ENCODE measurements around the gene GADD45GIP1. TPM values are rescaled to one million over a fixed set of nuclear protein-coding genes. Genes with fewer than 3 reads are reported as not detected.

GADD45GIP1 gene
- polyA plus RNA-seq, 1 of the 3 experiments (the other 2 are of a cell fraction): 91.8 TPM

DNA sequence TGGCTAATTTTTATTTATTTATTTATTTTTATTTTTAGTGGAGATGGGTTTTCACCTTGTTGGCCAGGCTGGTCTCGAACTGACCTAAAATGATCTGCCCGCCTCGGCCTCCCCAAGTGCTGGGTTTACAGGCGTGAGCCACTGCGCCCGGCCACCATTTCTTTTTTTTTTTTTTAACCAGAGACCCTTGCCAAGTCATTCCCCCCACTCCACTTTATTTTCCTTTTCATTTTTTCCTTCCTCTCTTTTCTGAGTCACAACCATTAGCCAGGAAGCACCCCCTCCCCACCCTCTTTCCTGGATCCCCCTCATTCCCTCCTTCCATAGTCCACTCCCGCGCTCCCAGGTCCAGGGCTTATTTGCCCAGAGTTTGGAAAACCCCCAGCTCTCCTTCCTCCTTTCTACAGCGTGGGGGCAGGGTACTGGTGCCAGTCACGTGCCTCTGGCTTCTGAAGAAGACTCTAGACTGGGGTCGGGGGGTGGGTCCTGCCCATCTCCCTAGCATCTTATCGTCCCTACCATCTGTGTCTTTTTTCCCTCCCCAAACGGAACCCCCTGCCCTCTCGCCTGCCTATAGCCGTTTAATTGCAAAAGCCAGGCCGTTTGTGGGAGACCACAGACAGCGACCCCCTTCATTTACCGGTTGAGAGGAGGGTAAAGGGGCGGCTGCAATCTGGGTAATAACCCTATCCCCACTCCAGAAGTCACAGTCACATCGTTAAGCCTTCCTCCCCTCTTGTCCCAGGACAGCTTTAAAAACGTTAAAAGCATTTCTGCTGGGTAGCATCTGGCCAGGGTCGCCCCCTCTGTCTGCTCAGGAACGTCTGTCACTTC is 19.7 kb downstream of the GADD45GIP1 start:
- Histone ChIP-seq H3K79me2 (ENCODE audit: insufficient read depth) (peaks cover 51% of the 10 kb centered on the region), H3K36me3 (replicated peaks in 1 of 2; ENCODE audit: control insufficient read depth in 1 of 2, insufficient read depth in 2 of 2, low read length in 1 of 2) (peaks cover 17 to 33% of the 10 kb centered on the region in 2 experiments), H3K9me3 (no peaks in the 10 kb centered on the region), H3K9ac (peak overlapping the region; percentile 51; the same call in 1 of the 2 replicates), H2AFZ (ENCODE audit: low read depth) (peak overlapping the region; percentile 73), H4K20me1 (ENCODE audit: insufficient read depth) (peaks cover 31% of the 10 kb centered on the region), H3K27me3 (ENCODE audit: insufficient read depth) (no peaks in the 10 kb centered on the region), H3K9me2 (no peaks in the 10 kb centered on the region), H3K4me2 (peak overlapping the region; percentile 81), H3K4me1 (ENCODE audit: control insufficient read depth in 1 of 2, insufficient read depth in 2 of 2, low read depth in 1 of 2, low read length in 1 of 2) (peaks cover 19 to 35% of the 10 kb centered on the region in 2 experiments; a peak in 3 of 4 replicates), H3F3A (replicated peaks; ENCODE audit: insufficient read depth) (peaks cover 36% of the 10 kb centered on the region), H3K4me3 (ENCODE audit: low read depth in 2 of 2, low read length in 1 of 2) (peak overlapping the region; percentile 53 to 64), H3K27ac (ENCODE audit: low read depth in 2 of 2, low read length in 1 of 2) (peak overlapping the region; percentile 30 to 83; a peak in 3 of 4 replicates)
- WGBS (ENCODE audit: low lambda C conversion rate): 38% methylated on average over 22 of the region's 23 CpGs
- peak; percentile 52 for DNase-seq
- ChIA-PET POLR2A (interaction anchor here (0.8 to 3.3 kb wide), 13 partner anchors 9 to 154 kb away, joined by 3 to 16 read pairs (median 5); partner anchors contain the start of genes DNASE2, GCDH, RAD23A and RTBDN), CTCF (interaction anchor here (0.8 to 1.8 kb wide), 4 partner anchors 12 to 103 kb away, joined by 3 to 9 read pairs (median 3); partner anchors contain the start of gene RTBDN)
- TF ChIP-seq CHD2 (IDR thresholded peaks at IDR 0.05; ENCODE audit: low read length, partially characterized antibody) (peak; percentile 26), MXI1 (IDR thresholded peaks at IDR 0.05; ENCODE audit: low read depth, low read length) (no peak; the same call in 1 of the 2 replicates), USF1 (IDR thresholded peaks at IDR 0.05; ENCODE audit: borderline replicate concordance, low read depth) (peak; percentile 72; the same call in 1 of the 2 replicates), EP300 (IDR thresholded peaks at IDR 0.05; ENCODE audit: borderline replicate concordance in 1 of 2, low read depth in 1 of 2, low read length in 1 of 2) (peak in 1 of 2 experiments; percentile 7; a peak in 1 of 4 replicates), SMC3 (IDR thresholded peaks at IDR 0.05; ENCODE audit: low read depth, low read length) (no peak)
- TF ChIP-seq, protein P1, sequence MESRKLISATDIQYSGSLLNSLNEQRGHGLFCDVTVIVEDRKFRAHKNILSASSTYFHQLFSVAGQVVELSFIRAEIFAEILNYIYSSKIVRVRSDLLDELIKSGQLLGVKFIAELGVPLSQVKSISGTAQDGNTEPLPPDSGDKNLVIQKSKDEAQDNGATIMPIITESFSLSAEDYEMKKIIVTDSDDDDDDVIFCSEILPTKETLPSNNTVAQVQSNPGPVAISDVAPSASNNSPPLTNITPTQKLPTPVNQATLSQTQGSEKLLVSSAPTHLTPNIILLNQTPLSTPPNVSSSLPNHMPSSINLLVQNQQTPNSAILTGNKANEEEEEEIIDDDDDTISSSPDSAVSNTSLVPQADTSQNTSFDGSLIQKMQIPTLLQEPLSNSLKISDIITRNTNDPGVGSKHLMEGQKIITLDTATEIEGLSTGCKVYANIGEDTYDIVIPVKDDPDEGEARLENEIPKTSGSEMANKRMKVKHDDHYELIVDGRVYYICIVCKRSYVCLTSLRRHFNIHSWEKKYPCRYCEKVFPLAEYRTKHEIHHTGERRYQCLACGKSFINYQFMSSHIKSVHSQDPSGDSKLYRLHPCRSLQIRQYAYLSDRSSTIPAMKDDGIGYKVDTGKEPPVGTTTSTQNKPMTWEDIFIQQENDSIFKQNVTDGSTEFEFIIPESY (IDR thresholded peaks at IDR 0.05; ENCODE audit: borderline replicate concordance, low read depth): no peak

DNA sequence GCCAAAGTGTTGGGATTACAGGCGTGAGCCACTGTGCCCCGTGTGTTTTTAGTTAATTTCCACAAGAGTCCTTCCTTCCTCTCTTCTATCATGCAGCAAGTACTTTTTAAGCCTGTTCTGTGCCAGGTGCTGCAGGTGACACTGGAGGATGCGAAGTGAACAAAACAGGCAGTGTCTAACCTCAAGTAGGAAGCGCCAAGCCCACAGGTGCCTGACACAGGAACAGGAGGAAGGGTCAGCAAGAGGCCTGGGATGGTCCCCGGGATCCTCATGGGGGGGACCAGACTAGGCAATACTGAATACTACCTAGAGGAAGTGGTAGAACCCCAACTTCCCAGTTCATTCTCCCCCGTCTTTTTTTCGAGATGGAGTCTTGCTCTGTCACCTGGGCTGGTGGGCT is 20.4 kb downstream of the GADD45GIP1 start:
- H3K27ac ChIP-seq (ENCODE audit: low read depth in 2 of 2, low read length in 1 of 2): no peak overlapping the region
- ChIA-PET CTCF (no interaction called here), POLR2A (interaction anchor here (1.8 to 3.3 kb wide), 3 partner anchors 17 to 46 kb away, joined by 8 to 16 read pairs (median 12); partner anchors contain the start of genes GCDH and SYCE2)
- no peak overlapping the region for H2AFZ ChIP-seq (ENCODE audit: low read depth)
- H3K4me1 ChIP-seq (ENCODE audit: control insufficient read depth in 1 of 2, insufficient read depth in 2 of 2, low read depth in 1 of 2, low read length in 1 of 2): peaks cover 19 to 33% of the 10 kb centered on the region in 2 experiments; a peak in 3 of 4 replicates
- peaks cover 51% of the 10 kb centered on the region for H3K79me2 ChIP-seq (ENCODE audit: insufficient read depth)
- 91% methylated on average over 7 of the region's 7 CpGs for WGBS (ENCODE audit: low lambda C conversion rate)
- TF ChIP-seq RFX5 (IDR thresholded peaks at IDR 0.05; ENCODE audit: low read length): no peak
- TF ChIP-seq, protein P2, sequence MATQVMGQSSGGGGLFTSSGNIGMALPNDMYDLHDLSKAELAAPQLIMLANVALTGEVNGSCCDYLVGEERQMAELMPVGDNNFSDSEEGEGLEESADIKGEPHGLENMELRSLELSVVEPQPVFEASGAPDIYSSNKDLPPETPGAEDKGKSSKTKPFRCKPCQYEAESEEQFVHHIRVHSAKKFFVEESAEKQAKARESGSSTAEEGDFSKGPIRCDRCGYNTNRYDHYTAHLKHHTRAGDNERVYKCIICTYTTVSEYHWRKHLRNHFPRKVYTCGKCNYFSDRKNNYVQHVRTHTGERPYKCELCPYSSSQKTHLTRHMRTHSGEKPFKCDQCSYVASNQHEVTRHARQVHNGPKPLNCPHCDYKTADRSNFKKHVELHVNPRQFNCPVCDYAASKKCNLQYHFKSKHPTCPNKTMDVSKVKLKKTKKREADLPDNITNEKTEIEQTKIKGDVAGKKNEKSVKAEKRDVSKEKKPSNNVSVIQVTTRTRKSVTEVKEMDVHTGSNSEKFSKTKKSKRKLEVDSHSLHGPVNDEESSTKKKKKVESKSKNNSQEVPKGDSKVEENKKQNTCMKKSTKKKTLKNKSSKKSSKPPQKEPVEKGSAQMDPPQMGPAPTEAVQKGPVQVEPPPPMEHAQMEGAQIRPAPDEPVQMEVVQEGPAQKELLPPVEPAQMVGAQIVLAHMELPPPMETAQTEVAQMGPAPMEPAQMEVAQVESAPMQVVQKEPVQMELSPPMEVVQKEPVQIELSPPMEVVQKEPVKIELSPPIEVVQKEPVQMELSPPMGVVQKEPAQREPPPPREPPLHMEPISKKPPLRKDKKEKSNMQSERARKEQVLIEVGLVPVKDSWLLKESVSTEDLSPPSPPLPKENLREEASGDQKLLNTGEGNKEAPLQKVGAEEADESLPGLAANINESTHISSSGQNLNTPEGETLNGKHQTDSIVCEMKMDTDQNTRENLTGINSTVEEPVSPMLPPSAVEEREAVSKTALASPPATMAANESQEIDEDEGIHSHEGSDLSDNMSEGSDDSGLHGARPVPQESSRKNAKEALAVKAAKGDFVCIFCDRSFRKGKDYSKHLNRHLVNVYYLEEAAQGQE (IDR thresholded peaks at IDR 0.05; ENCODE audit: low read depth, low read length): no peak
- peaks cover 29% of the 10 kb centered on the region for H3F3A ChIP-seq (replicated peaks; ENCODE audit: insufficient read depth)
- H4K20me1 ChIP-seq (ENCODE audit: insufficient read depth): peaks cover 30% of the 10 kb centered on the region
- H3K36me3 ChIP-seq (replicated peaks in 1 of 2; ENCODE audit: control insufficient read depth in 1 of 2, insufficient read depth in 2 of 2, low read length in 1 of 2): peaks cover 17 to 26% of the 10 kb centered on the region in 2 experiments
- no peak for DNase-seq
- H3K9me2 ChIP-seq: no peaks in the 10 kb centered on the region
- no peak overlapping the region for H3K9ac ChIP-seq
- H3K27me3 ChIP-seq (ENCODE audit: insufficient read depth): no peaks in the 10 kb centered on the region
- H3K4me3 ChIP-seq (ENCODE audit: low read depth in 2 of 2, low read length in 1 of 2): no peak overlapping the region
- H3K4me2 ChIP-seq: no peak overlapping the region
- no peaks in the 10 kb centered on the region for H3K9me3 ChIP-seq
